ENCODE data around the gene CAPN15. TPM values are rescaled to one million over a fixed set of nuclear protein-coding genes. Genes with fewer than 3 reads are reported as not detected.

The CAPN15 gene
- polyA plus RNA-seq, 1 experiment = 7.5 TPM

GRCh38 chr16:548586-548985 lies 21.1 kb downstream of the CAPN15 start:
- Histone ChIP-seq H3K4me3 (ENCODE audit: low read depth, low read length) (no peak overlapping the region), H3K27ac (ENCODE audit: low read depth, low read length) (no peak overlapping the region), H3K27me3 (ENCODE audit: control insufficient read depth, insufficient read depth, low read length) (no peaks in the 10 kb centered on the region), H3K9me3 (ENCODE audit: control insufficient read depth, insufficient read depth, low read length) (peaks cover 16% of the 10 kb centered on the region; the same call in 1 of the 2 replicates)
- no peak for TF ChIP-seq CTCF (IDR thresholded peaks at IDR 0.05; ENCODE audit: low read depth, low read length)
- DNase-seq (ENCODE audit: low read depth, low spot score) = no peak
- ChIA-PET POLR2A (no interaction called here), CTCF (no interaction called here)

- TF ChIP-seq CTCF (IDR thresholded peaks at IDR 0.05; ENCODE audit: low read depth, low read length) = no peak
- POLR2A ChIA-PET = interaction anchor here (0.7 kb wide), 1 partner anchor 21 kb away, joined by 3 read pairs; no protein-coding TSS in a partner anchor
- CTCF ChIA-PET = no interaction called here
- H3K4me3 ChIP-seq (ENCODE audit: low read depth, low read length) = no peak overlapping the region
- H3K9me3 ChIP-seq (ENCODE audit: control insufficient read depth, insufficient read depth, low read length) = peaks cover 9% of the 10 kb centered on the region; the same call in 1 of the 2 replicates
- no peaks in the 10 kb centered on the region for H3K27me3 ChIP-seq (ENCODE audit: control insufficient read depth, insufficient read depth, low read length)
- no peak overlapping the region for H3K27ac ChIP-seq (ENCODE audit: low read depth, low read length)
- DNase-seq (ENCODE audit: low read depth, low spot score) = no peak
Measured at GRCh38 chr16:549544-550263, 22.2 kb downstream of the CAPN15 start.

GRCh38 chr16:551210-551609 lies 23.7 kb downstream of the CAPN15 start:
- CTCF ChIA-PET = no interaction called here
- Histone ChIP-seq H3K27me3 (ENCODE audit: control insufficient read depth, insufficient read depth, low read length) (no peaks in the 10 kb centered on the region), H3K4me3 (ENCODE audit: low read depth, low read length) (no peak overlapping the region), H3K9me3 (ENCODE audit: control insufficient read depth, insufficient read depth, low read length) (peaks cover 9% of the 10 kb centered on the region; the same call in 1 of the 2 replicates), H3K27ac (ENCODE audit: low read depth, low read length) (no peak overlapping the region)
- POLR2A ChIA-PET = no interaction called here
- DNase-seq (ENCODE audit: low read depth, low spot score) = no peak
- TF ChIP-seq CTCF (IDR thresholded peaks at IDR 0.05; ENCODE audit: low read depth, low read length) = no peak

GRCh38 chr16:552171-552570 lies 24.7 kb downstream of the CAPN15 start:
- Histone ChIP-seq H3K9me3 (ENCODE audit: control insufficient read depth, insufficient read depth, low read length) (peaks cover 9% of the 10 kb centered on the region; the same call in 1 of the 2 replicates), H3K27ac (ENCODE audit: low read depth, low read length) (no peak overlapping the region), H3K27me3 (ENCODE audit: control insufficient read depth, insufficient read depth, low read length) (no peaks in the 10 kb centered on the region), H3K4me3 (ENCODE audit: low read depth, low read length) (no peak overlapping the region)
- POLR2A ChIA-PET = no interaction called here
- CTCF ChIA-PET = no interaction called here
- no peak for DNase-seq (ENCODE audit: low read depth, low spot score)
- TF ChIP-seq CTCF (IDR thresholded peaks at IDR 0.05; ENCODE audit: low read depth, low read length) = no peak

- Histone ChIP-seq H3K9me3 (ENCODE audit: control insufficient read depth, insufficient read depth, low read length) (peaks cover 9% of the 10 kb centered on the region; the same call in 1 of the 2 replicates), H3K4me3 (ENCODE audit: low read depth, low read length) (no peak overlapping the region), H3K27me3 (ENCODE audit: control insufficient read depth, insufficient read depth, low read length) (peaks cover 4% of the 10 kb centered on the region), H3K27ac (ENCODE audit: low read depth, low read length) (no peak overlapping the region)
- no peak for TF ChIP-seq CTCF (IDR thresholded peaks at IDR 0.05; ENCODE audit: low read depth, low read length)
- no peak for DNase-seq (ENCODE audit: low read depth, low spot score)
- ChIA-PET POLR2A (interaction anchor here (1.0 kb wide), 1 partner anchor 18 kb away, joined by 4 read pairs; no protein-coding TSS in a partner anchor), CTCF (no interaction called here)
Measured at GRCh38 chr16:553601-554296, 26.2 kb downstream of the CAPN15 start.
